ENCODE measurements around the gene SRGN. TPM values are rescaled to one million over a fixed set of nuclear protein-coding genes. Genes with fewer than 3 reads are reported as not detected.

The SRGN gene
- total and polyA plus RNA-seq, 10 of the 15 experiments (the other 5 are each of a cell fraction or from before 2014, with no cell fraction given) = 382 to 2,414 (median 885) TPM

DNA sequence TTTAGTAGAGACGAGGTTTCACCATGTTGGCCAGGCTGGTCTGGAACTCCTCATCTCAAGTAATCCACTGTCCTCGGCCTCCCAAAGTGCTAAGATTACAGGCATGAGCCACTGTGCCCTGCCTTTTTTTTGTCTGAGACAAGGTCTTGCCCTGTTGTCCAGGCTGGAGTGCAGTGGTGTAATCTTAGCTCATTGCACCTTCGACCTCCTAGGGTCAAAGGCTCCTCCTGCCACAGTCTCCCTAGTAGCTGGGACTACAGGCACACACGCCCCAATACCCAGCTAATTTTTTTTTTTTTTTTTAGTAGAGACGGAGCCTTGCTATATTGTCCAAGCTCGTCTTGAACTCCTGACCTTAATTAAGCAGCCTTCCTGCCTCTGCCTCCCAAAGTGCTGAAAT is 65.3 kb downstream of the SRGN start (continued):
- TF ChIP-seq, protein P1, sequence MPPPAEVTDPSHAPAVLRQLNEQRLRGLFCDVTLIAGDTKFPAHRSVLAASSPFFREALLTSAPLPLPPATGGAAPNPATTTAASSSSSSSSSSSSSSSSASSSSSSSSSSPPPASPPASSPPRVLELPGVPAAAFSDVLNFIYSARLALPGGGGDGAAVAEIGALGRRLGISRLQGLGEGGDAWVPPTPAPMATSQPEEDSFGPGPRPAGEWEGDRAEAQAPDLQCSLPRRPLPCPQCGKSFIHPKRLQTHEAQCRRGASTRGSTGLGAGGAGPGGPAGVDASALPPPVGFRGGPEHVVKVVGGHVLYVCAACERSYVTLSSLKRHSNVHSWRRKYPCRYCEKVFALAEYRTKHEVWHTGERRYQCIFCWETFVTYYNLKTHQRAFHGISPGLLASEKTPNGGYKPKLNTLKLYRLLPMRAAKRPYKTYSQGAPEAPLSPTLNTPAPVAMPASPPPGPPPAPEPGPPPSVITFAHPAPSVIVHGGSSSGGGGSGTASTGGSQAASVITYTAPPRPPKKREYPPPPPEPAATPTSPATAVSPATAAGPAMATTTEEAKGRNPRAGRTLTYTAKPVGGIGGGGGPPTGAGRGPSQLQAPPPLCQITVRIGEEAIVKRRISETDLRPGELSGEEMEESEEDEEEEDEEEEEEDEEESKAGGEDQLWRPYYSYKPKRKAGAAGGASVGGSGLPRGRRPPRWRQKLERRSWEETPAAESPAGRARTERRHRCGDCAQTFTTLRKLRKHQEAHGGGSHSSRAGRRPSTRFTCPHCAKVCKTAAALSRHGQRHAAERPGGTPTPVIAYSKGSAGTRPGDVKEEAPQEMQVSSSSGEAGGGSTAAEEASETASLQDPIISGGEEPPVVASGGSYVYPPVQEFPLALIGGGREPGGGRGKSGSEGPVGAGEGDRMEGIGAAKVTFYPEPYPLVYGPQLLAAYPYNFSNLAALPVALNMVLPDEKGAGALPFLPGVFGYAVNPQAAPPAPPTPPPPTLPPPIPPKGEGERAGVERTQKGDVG (CRISPR knock-in tag; IDR thresholded peaks at IDR 0.05) = no peak
- TF ChIP-seq NRF1 (conservative IDR thresholded peaks at IDR 0.05; ENCODE audit: low read depth, low read length) (no peak), CHD4 (IDR thresholded peaks at IDR 0.05) (no peak), TCF12 (IDR thresholded peaks at IDR 0.05; ENCODE audit: low read depth, low read length) (no peak), LARP7 (IDR thresholded peaks at IDR 0.05) (no peak)
- TF ChIP-seq, protein P2, sequence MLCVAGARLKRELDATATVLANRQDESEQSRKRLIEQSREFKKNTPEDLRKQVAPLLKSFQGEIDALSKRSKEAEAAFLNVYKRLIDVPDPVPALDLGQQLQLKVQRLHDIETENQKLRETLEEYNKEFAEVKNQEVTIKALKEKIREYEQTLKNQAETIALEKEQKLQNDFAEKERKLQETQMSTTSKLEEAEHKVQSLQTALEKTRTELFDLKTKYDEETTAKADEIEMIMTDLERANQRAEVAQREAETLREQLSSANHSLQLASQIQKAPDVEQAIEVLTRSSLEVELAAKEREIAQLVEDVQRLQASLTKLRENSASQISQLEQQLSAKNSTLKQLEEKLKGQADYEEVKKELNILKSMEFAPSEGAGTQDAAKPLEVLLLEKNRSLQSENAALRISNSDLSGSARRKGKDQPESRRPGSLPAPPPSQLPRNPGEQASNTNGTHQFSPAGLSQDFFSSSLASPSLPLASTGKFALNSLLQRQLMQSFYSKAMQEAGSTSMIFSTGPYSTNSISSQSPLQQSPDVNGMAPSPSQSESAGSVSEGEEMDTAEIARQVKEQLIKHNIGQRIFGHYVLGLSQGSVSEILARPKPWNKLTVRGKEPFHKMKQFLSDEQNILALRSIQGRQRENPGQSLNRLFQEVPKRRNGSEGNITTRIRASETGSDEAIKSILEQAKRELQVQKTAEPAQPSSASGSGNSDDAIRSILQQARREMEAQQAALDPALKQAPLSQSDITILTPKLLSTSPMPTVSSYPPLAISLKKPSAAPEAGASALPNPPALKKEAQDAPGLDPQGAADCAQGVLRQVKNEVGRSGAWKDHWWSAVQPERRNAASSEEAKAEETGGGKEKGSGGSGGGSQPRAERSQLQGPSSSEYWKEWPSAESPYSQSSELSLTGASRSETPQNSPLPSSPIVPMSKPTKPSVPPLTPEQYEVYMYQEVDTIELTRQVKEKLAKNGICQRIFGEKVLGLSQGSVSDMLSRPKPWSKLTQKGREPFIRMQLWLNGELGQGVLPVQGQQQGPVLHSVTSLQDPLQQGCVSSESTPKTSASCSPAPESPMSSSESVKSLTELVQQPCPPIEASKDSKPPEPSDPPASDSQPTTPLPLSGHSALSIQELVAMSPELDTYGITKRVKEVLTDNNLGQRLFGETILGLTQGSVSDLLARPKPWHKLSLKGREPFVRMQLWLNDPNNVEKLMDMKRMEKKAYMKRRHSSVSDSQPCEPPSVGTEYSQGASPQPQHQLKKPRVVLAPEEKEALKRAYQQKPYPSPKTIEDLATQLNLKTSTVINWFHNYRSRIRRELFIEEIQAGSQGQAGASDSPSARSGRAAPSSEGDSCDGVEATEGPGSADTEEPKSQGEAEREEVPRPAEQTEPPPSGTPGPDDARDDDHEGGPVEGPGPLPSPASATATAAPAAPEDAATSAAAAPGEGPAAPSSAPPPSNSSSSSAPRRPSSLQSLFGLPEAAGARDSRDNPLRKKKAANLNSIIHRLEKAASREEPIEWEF (IDR thresholded peaks at IDR 0.05; ENCODE audit: insufficient replicate concordance, low read depth, low read length) = no peak

Small RNA genes lying within 50 kb of the gene (small RNA-seq; reads per million reads assigned to genes)
- gene RF00017 = not detected

Other genes starting within 250 kb of the SRGN start
- gene DDX50, start 186.8 kb upstream of the SRGN start, total RNA-seq (2014; rRNA removed) = 28.9 and 34.1 TPM in 2 replicates
- 51.6 and 52.0 TPM in 2 replicates for gene DDX50, start 186.8 kb upstream of the SRGN start, total RNA-seq (2014; rRNA removed; fragmentation: Illumina TruSeq; extraction: Trizol)
- 38.8 and 39.1 TPM in 2 replicates for gene DDX50, start 186.8 kb upstream of the SRGN start, total RNA-seq (2021)
- gene DDX50, start 186.8 kb upstream of the SRGN start, polyA plus RNA-seq (2011; rRNA removed) = 50.3 and 67.3 TPM in 2 replicates
- 47.6 and 56.6 TPM in 2 replicates for gene DDX50, start 186.8 kb upstream of the SRGN start, polyA plus RNA-seq (2014; fragmentation: Illumina TruSeq; extraction: Trizol)
- gene DDX50, start 186.8 kb upstream of the SRGN start, polyA plus RNA-seq (2014; fragmentation: Nextera tagmentation; extraction: Ambion mirVana) = 10 to 100 TPM; 24.9 to 32.0 TPM
- gene DDX50, start 186.8 kb upstream of the SRGN start, polyA plus RNA-seq (2014; rRNA removed) = 25.7 and 28.4 TPM in 2 replicates
- 10 to 100 TPM; 36.0 to 37.5 TPM for gene DDX50, start 186.8 kb upstream of the SRGN start, polyA plus RNA-seq (2016; fragmentation: Nextera tagmentation; extraction: Ambion mirVana)
- 121 and 158 TPM in 2 replicates for gene DDX21, start 131.9 kb upstream of the SRGN start, total RNA-seq (2014; rRNA removed)
- gene DDX21, start 131.9 kb upstream of the SRGN start, total RNA-seq (2014; rRNA removed; fragmentation: Illumina TruSeq; extraction: Trizol) = 153 and 165 TPM in 2 replicates
- 122 and 129 TPM in 2 replicates for gene DDX21, start 131.9 kb upstream of the SRGN start, total RNA-seq (2021)
- 120 and 162 TPM in 2 replicates for gene DDX21, start 131.9 kb upstream of the SRGN start, polyA plus RNA-seq (2011; rRNA removed)
- gene DDX21, start 131.9 kb upstream of the SRGN start, polyA plus RNA-seq (2014; fragmentation: Illumina TruSeq; extraction: Trizol) = 182 and 223 TPM in 2 replicates
- gene DDX21, start 131.9 kb upstream of the SRGN start, polyA plus RNA-seq (2014; fragmentation: Nextera tagmentation; extraction: Ambion mirVana) = 10 to 100 TPM; 80.8 to 88.5 TPM
- gene DDX21, start 131.9 kb upstream of the SRGN start, polyA plus RNA-seq (2014; rRNA removed) = 95.6 and 112 TPM in 2 replicates
- 10 to 100 TPM; 41.1 to 47.8 TPM for gene DDX21, start 131.9 kb upstream of the SRGN start, polyA plus RNA-seq (2016; fragmentation: Nextera tagmentation; extraction: Ambion mirVana)
- 16.3 and 19.2 TPM in 2 replicates for gene KIFBP, start 99.3 kb upstream of the SRGN start, total RNA-seq (2014; rRNA removed)
- gene KIFBP, start 99.3 kb upstream of the SRGN start, total RNA-seq (2014; rRNA removed; fragmentation: Illumina TruSeq; extraction: Trizol) = 19.9 and 21.0 TPM in 2 replicates
- 14.9 and 16.0 TPM in 2 replicates for gene KIFBP, start 99.3 kb upstream of the SRGN start, total RNA-seq (2021)
- gene KIFBP, start 99.3 kb upstream of the SRGN start, polyA plus RNA-seq (2011; rRNA removed) = 20.0 and 28.8 TPM in 2 replicates
- 25.0 and 39.2 TPM in 2 replicates for gene KIFBP, start 99.3 kb upstream of the SRGN start, polyA plus RNA-seq (2014; fragmentation: Illumina TruSeq; extraction: Trizol)
- 10 to 100 TPM in 1 of 2 experiments, 1 to 10 TPM in 1; 8.6 to 10.0 TPM for gene KIFBP, start 99.3 kb upstream of the SRGN start, polyA plus RNA-seq (2014; fragmentation: Nextera tagmentation; extraction: Ambion mirVana)
- gene KIFBP, start 99.3 kb upstream of the SRGN start, polyA plus RNA-seq (2014; rRNA removed) = 14.3 and 17.3 TPM in 2 replicates
- 10 to 100 TPM; 28.7 to 29.5 TPM for gene KIFBP, start 99.3 kb upstream of the SRGN start, polyA plus RNA-seq (2016; fragmentation: Nextera tagmentation; extraction: Ambion mirVana)
- gene VPS26A, start 36.1 kb downstream of the SRGN start, total RNA-seq (2014; rRNA removed) = 17.2 and 19.2 TPM in 2 replicates
- gene VPS26A, start 36.1 kb downstream of the SRGN start, total RNA-seq (2014; rRNA removed; fragmentation: Illumina TruSeq; extraction: Trizol) = 16.8 and 17.0 TPM in 2 replicates
- 26.4 and 29.0 TPM in 2 replicates for gene VPS26A, start 36.1 kb downstream of the SRGN start, total RNA-seq (2021)
- 24.7 and 44.2 TPM in 2 replicates for gene VPS26A, start 36.1 kb downstream of the SRGN start, polyA plus RNA-seq (2011; rRNA removed)
- gene VPS26A, start 36.1 kb downstream of the SRGN start, polyA plus RNA-seq (2014; fragmentation: Illumina TruSeq; extraction: Trizol) = 31.0 and 44.8 TPM in 2 replicates
- 10 to 100 TPM; 21.3 to 30.9 TPM for gene VPS26A, start 36.1 kb downstream of the SRGN start, polyA plus RNA-seq (2014; fragmentation: Nextera tagmentation; extraction: Ambion mirVana)
- 22.4 and 23.3 TPM in 2 replicates for gene VPS26A, start 36.1 kb downstream of the SRGN start, polyA plus RNA-seq (2014; rRNA removed)
- gene VPS26A, start 36.1 kb downstream of the SRGN start, polyA plus RNA-seq (2016; fragmentation: Nextera tagmentation; extraction: Ambion mirVana) = 10 to 100 TPM; 70.9 to 72.3 TPM
- gene SUPV3L1, start 92.1 kb downstream of the SRGN start, total RNA-seq (2014; rRNA removed) = 23.7 and 28.9 TPM in 2 replicates
- 35.4 and 37.0 TPM in 2 replicates for gene SUPV3L1, start 92.1 kb downstream of the SRGN start, total RNA-seq (2014; rRNA removed; fragmentation: Illumina TruSeq; extraction: Trizol)
- gene SUPV3L1, start 92.1 kb downstream of the SRGN start, total RNA-seq (2021) = 35.7 and 48.9 TPM in 2 replicates
- gene SUPV3L1, start 92.1 kb downstream of the SRGN start, polyA plus RNA-seq (2011; rRNA removed) = 56.2 and 57.5 TPM in 2 replicates
- 54.0 and 66.1 TPM in 2 replicates for gene SUPV3L1, start 92.1 kb downstream of the SRGN start, polyA plus RNA-seq (2014; fragmentation: Illumina TruSeq; extraction: Trizol)
- 10 to 100 TPM; 18.4 to 32.3 TPM for gene SUPV3L1, start 92.1 kb downstream of the SRGN start, polyA plus RNA-seq (2014; fragmentation: Nextera tagmentation; extraction: Ambion mirVana)
- 38.3 and 39.6 TPM in 2 replicates for gene SUPV3L1, start 92.1 kb downstream of the SRGN start, polyA plus RNA-seq (2014; rRNA removed)
- 10 to 100 TPM; 52.1 to 57.8 TPM for gene SUPV3L1, start 92.1 kb downstream of the SRGN start, polyA plus RNA-seq (2016; fragmentation: Nextera tagmentation; extraction: Ambion mirVana)
- gene HKDC1, start 132.2 kb downstream of the SRGN start, total RNA-seq (2014; rRNA removed) = 0.34 TPM in 1 of 2 replicates, not detected in the other
- gene HKDC1, start 132.2 kb downstream of the SRGN start, total RNA-seq (2014; rRNA removed; fragmentation: Illumina TruSeq; extraction: Trizol) = 0.13 and 0.28 TPM in 2 replicates
- gene HKDC1, start 132.2 kb downstream of the SRGN start, total RNA-seq (2021) = 0.13 and 0.37 TPM in 2 replicates
- gene HKDC1, start 132.2 kb downstream of the SRGN start, polyA plus RNA-seq (2011; rRNA removed) = 0.04 TPM in 1 of 2 replicates, not detected in the other
- gene HKDC1, start 132.2 kb downstream of the SRGN start, polyA plus RNA-seq (2014; fragmentation: Illumina TruSeq; extraction: Trizol) = 0.04 TPM in 1 of 2 replicates, not detected in the other
- gene HKDC1, start 132.2 kb downstream of the SRGN start, polyA plus RNA-seq (2014; fragmentation: Nextera tagmentation; extraction: Ambion mirVana) = not detected
- gene HKDC1, start 132.2 kb downstream of the SRGN start, polyA plus RNA-seq (2014; rRNA removed) = 0.11 TPM in 1 of 2 replicates, not detected in the other
- not detected for gene HKDC1, start 132.2 kb downstream of the SRGN start, polyA plus RNA-seq (2016; fragmentation: Nextera tagmentation; extraction: Ambion mirVana)
- 51.3 and 52.9 TPM in 2 replicates for gene HK1, start 190.4 kb downstream of the SRGN start, total RNA-seq (2014; rRNA removed)
- 30.4 and 31.8 TPM in 2 replicates for gene HK1, start 190.4 kb downstream of the SRGN start, total RNA-seq (2014; rRNA removed; fragmentation: Illumina TruSeq; extraction: Trizol)
- gene HK1, start 190.4 kb downstream of the SRGN start, total RNA-seq (2021) = 66.8 and 74.0 TPM in 2 replicates
- 25.6 and 36.6 TPM in 2 replicates for gene HK1, start 190.4 kb downstream of the SRGN start, polyA plus RNA-seq (2011; rRNA removed)
- gene HK1, start 190.4 kb downstream of the SRGN start, polyA plus RNA-seq (2014; fragmentation: Illumina TruSeq; extraction: Trizol) = 55.6 and 59.2 TPM in 2 replicates
- gene HK1, start 190.4 kb downstream of the SRGN start, polyA plus RNA-seq (2014; fragmentation: Nextera tagmentation; extraction: Ambion mirVana) = 1 to 10 TPM; 3.4 to 6.6 TPM
- 40.3 and 43.4 TPM in 2 replicates for gene HK1, start 190.4 kb downstream of the SRGN start, polyA plus RNA-seq (2014; rRNA removed)
- 10 to 100 TPM; 75.7 to 77.3 TPM for gene HK1, start 190.4 kb downstream of the SRGN start, polyA plus RNA-seq (2016; fragmentation: Nextera tagmentation; extraction: Ambion mirVana)

All from GM12878 (cell line).